ENCODE measurements around the gene ASS1. TPM values are rescaled to one million over a fixed set of nuclear protein-coding genes. Genes with fewer than 3 reads are reported as not detected.
A peak's percentile ranks its signal among the peaks of the same experiment; 100 is the strongest.

ASS1 gene
- total and polyA plus RNA-seq, 5 donors from 2014 or later = not detected

DNA sequence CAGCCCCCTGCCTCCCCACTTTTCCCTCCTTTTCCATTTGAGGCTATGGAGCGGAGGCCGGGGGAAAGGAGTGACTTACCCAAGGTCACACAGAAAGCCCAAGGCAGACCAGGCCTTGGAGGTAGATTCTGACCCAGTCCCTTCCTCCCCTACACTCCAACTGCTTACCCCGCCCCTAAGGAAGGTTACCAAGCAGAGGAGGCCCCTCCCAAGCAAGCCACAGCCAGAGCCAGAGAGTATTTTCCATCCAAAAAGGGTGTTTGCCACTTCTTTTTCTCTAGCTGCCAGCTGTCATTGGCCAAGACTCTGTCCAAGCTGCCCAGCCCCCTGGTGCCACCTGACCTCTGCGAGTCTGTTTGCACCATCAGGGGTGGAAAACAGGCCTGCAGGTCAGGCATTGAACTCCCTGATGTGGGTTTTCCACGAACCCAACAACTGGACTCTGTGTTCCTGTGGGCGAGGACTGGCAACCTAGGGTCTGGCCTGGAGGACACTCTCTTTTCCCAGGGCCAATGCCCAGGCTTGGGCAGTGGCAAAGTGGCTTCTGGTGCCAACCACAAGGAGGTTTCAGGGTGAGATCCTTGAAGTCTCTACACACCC lies 6.3 kb upstream of the ASS1 start:
- no peak overlapping the region for H3K4me3 ChIP-seq (ENCODE audit: low read depth, low read length)
- no peak overlapping the region for H3K27ac Mint-ChIP-seq
- no peak overlapping the region for H3K4me3 Mint-ChIP-seq
- H3K36me3 Mint-ChIP-seq = peaks cover 3% of the 10 kb centered on the region
- H3K9me3 ChIP-seq (ENCODE audit: control insufficient read depth in 2 of 2, low read length in 2 of 2) = peaks cover 7 to 8% of the 10 kb centered on the region in 2 experiments
- DNase-seq (no peak), ATAC-seq (ENCODE audit: low read depth in 2 of 2) (no peak)
- no peaks in the 10 kb centered on the region for H3K36me3 ChIP-seq (ENCODE audit: control insufficient read depth, insufficient read depth, low read length)
- peaks cover 43% of the 10 kb centered on the region for H3K27me3 Mint-ChIP-seq
- H3K27me3 ChIP-seq (ENCODE audit: control insufficient read depth, insufficient read depth, low read length) = no peaks in the 10 kb centered on the region
- H3K27ac ChIP-seq (ENCODE audit: insufficient read depth, low read length, poor library complexity, severe bottlenecking) = no peak overlapping the region
- peaks cover 2% of the 10 kb centered on the region for H3K4me1 ChIP-seq (ENCODE audit: control insufficient read depth, insufficient read depth, low read length, poor library complexity, severe bottlenecking)
- H3K9me3 Mint-ChIP-seq = peaks cover 0 to 16% (median 5%) of the 10 kb centered on the region in 7 donors
- H3K4me1 Mint-ChIP-seq = peaks cover 0 to 4% (median 0%) of the 10 kb centered on the region in 4 donors

DNA sequence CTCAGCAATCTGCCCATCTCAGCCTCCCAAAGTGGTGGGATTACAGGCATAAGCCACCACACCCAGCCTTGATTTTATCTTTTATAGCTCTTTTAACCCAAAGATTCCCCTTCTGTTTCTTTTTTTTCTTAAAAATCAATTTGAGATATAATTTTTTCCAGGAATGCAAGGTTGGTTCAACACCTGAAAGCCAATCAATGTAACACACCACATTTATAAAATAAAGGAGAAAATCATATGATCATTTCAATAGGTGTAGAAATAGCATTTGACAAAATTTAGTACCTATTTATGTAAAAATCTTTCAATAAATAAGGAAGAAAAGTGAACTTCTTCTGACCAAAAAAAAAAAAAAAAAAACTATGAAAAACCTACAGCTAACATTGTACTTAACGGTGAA lies 3.7 kb upstream of the ASS1 start:
- peaks cover 0 to 5% (median 0%) of the 10 kb centered on the region in 4 donors for H3K4me1 Mint-ChIP-seq
- H3K4me3 Mint-ChIP-seq = no peak overlapping the region
- Histone ChIP-seq H3K9me3 (ENCODE audit: control insufficient read depth in 2 of 2, low read length in 2 of 2) (peaks cover 7 to 8% of the 10 kb centered on the region in 2 experiments), H3K36me3 (ENCODE audit: control insufficient read depth, insufficient read depth, low read length) (no peaks in the 10 kb centered on the region), H3K27me3 (ENCODE audit: control insufficient read depth, insufficient read depth, low read length) (no peaks in the 10 kb centered on the region), H3K4me3 (ENCODE audit: low read depth, low read length) (no peak overlapping the region), H3K4me1 (ENCODE audit: control insufficient read depth, insufficient read depth, low read length, poor library complexity, severe bottlenecking) (peaks cover 11% of the 10 kb centered on the region), H3K27ac (ENCODE audit: insufficient read depth, low read length, poor library complexity, severe bottlenecking) (no peak overlapping the region)
- peaks cover 3% of the 10 kb centered on the region for H3K36me3 Mint-ChIP-seq
- DNase-seq (no peak), ATAC-seq (ENCODE audit: low read depth in 2 of 2) (no peak)
- peaks cover 0 to 16% (median 5%) of the 10 kb centered on the region in 7 donors for H3K9me3 Mint-ChIP-seq
- H3K27ac Mint-ChIP-seq = no peak overlapping the region
- peaks cover 37% of the 10 kb centered on the region for H3K27me3 Mint-ChIP-seq

DNA sequence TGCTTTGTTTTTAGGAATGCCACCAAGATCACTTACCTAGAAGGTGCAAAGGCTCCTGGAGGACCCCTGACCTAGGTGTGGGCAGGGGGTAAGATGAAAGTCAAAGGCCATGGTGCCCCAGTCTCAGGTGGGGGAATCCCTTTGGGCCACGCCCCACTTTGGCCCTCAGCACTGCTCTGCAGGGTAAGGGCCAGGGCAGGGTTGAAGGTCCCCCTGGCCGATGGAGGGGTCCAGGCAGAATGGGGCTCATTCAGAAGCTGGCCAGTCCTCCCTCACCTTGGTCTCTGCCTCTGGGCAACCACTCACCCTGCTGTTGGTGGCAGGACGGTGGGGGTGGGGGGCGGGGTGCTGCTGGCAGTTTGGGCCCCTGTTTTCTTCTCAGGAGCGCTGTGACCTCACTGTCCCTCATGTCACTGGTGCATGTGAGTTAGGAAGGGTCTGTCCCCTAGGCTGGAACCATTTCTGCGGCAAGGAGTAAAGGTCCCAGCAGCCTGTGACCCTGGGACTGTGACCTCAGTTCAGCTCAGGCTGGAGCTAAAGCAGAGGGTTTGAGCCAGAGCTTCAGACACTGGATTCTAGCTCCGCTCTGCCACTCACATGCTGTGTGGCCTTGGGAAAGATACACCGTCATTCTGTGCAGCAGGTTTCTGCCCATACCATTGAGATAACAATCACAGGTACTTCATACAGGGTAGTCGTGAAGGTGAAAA lies 1.9 kb upstream of the ASS1 start:
- Mint-ChIP-seq H3K9me3 (peaks cover 0 to 16% (median 5%) of the 10 kb centered on the region in 7 donors), H3K27me3 (peaks cover 34% of the 10 kb centered on the region), H3K4me3 (no peak overlapping the region), H3K36me3 (peaks cover 3% of the 10 kb centered on the region), H3K27ac (no peak overlapping the region), H3K4me1 (peaks cover 0 to 7% (median 0%) of the 10 kb centered on the region in 4 donors)
- peaks cover 7 to 8% of the 10 kb centered on the region in 2 experiments for H3K9me3 ChIP-seq (ENCODE audit: control insufficient read depth in 2 of 2, low read length in 2 of 2)
- H3K4me1 ChIP-seq (ENCODE audit: control insufficient read depth, insufficient read depth, low read length, poor library complexity, severe bottlenecking) = peaks cover 11% of the 10 kb centered on the region
- H3K36me3 ChIP-seq (ENCODE audit: control insufficient read depth, insufficient read depth, low read length) = no peaks in the 10 kb centered on the region
- no peak overlapping the region for H3K27ac ChIP-seq (ENCODE audit: insufficient read depth, low read length, poor library complexity, severe bottlenecking)
- DNase-seq (no peak), ATAC-seq (ENCODE audit: low read depth in 2 of 2) (no peak)
- H3K27me3 ChIP-seq (ENCODE audit: control insufficient read depth, insufficient read depth, low read length) = no peaks in the 10 kb centered on the region
- H3K4me3 ChIP-seq (ENCODE audit: low read depth, low read length) = no peak overlapping the region

DNA sequence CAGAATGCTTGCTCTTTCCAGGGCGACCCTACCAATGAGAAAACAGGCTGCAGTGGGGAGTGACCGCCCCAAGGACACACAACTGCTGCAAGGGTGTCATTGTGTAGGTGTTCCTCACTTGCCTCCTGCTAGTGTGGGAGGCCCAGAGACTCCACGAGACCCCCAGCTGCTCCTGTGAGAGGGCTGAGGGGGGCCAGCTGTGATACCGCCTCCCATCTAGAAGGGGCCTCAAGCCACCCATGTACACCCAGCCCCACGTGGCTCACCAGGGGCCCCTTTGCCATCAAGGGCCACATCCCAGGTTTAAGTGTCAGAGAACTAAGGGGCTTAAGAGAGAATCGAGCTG lies 1.3 kb upstream of the ASS1 start:
- peaks cover 11% of the 10 kb centered on the region for H3K4me1 ChIP-seq (ENCODE audit: control insufficient read depth, insufficient read depth, low read length, poor library complexity, severe bottlenecking)
- no peak overlapping the region for H3K27ac ChIP-seq (ENCODE audit: insufficient read depth, low read length, poor library complexity, severe bottlenecking)
- no peak overlapping the region for H3K4me3 ChIP-seq (ENCODE audit: low read depth, low read length)
- DNase-seq = no peak
- peaks cover 3% of the 10 kb centered on the region for H3K36me3 Mint-ChIP-seq
- no peak overlapping the region for H3K27ac Mint-ChIP-seq
- H3K36me3 ChIP-seq (ENCODE audit: control insufficient read depth, insufficient read depth, low read length) = no peaks in the 10 kb centered on the region
- peaks cover 7 to 8% of the 10 kb centered on the region in 2 experiments for H3K9me3 ChIP-seq (ENCODE audit: control insufficient read depth in 2 of 2, low read length in 2 of 2)
- no peak overlapping the region for H3K4me3 Mint-ChIP-seq
- ATAC-seq (ENCODE audit: low read depth in 2 of 2) = no peak
- H3K27me3 ChIP-seq (ENCODE audit: control insufficient read depth, insufficient read depth, low read length) = no peaks in the 10 kb centered on the region
- H3K9me3 Mint-ChIP-seq = peaks cover 0 to 16% (median 5%) of the 10 kb centered on the region in 7 donors
- peaks cover 33% of the 10 kb centered on the region for H3K27me3 Mint-ChIP-seq
- peaks cover 0 to 7% (median 0%) of the 10 kb centered on the region in 4 donors for H3K4me1 Mint-ChIP-seq

DNA sequence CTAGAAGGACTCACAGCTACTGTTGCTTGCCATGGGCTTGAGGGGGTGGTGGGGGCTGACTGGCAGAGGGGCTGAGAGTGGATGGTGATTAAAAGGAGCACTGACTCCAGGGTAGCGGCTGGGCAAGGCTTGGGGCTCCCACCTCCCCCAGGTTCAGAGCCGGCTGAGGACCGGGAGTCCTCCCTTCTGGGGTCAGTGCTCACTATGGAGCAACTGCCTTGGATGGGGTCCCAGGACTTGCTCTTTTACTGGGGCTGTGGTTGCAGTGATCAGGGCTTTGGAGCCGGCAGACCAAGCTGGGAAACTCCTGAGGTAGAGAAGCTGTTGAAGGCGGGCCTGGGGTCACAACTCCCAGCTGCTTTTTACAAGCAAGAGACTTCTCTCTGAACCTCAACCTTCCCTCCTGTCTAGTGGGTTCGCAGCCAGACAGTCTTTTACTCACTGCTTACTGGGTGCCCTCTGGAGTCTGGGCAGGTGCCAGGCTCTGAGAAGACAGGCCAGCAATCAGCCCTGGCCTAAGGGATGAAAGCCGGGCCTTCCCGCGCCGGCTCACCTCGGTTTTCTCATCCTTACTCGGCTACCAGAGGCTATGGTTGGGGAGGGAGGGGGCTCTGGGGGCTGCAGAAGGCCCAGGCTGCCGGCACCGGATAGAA lies 795 bp upstream of the ASS1 start:
- no peak for DNase-seq
- Mint-ChIP-seq H3K27me3 (peaks cover 33% of the 10 kb centered on the region), H3K9me3 (peaks cover 0 to 16% (median 4%) of the 10 kb centered on the region in 7 donors), H3K4me1 (peaks cover 0 to 7% (median 0%) of the 10 kb centered on the region in 4 donors), H3K36me3 (peaks cover 3% of the 10 kb centered on the region), H3K4me3 (no peak overlapping the region), H3K27ac (no peak overlapping the region)
- Histone ChIP-seq H3K9me3 (ENCODE audit: control insufficient read depth in 2 of 2, low read length in 2 of 2) (peaks cover 7 to 8% of the 10 kb centered on the region in 2 experiments), H3K27me3 (ENCODE audit: control insufficient read depth, insufficient read depth, low read length) (no peaks in the 10 kb centered on the region), H3K27ac (ENCODE audit: insufficient read depth, low read length, poor library complexity, severe bottlenecking) (no peak overlapping the region), H3K36me3 (ENCODE audit: control insufficient read depth, insufficient read depth, low read length) (no peaks in the 10 kb centered on the region), H3K4me1 (ENCODE audit: control insufficient read depth, insufficient read depth, low read length, poor library complexity, severe bottlenecking) (peaks cover 11% of the 10 kb centered on the region), H3K4me3 (ENCODE audit: low read depth, low read length) (no peak overlapping the region)
- ATAC-seq (ENCODE audit: low read depth in 2 of 2) = no peak

DNA sequence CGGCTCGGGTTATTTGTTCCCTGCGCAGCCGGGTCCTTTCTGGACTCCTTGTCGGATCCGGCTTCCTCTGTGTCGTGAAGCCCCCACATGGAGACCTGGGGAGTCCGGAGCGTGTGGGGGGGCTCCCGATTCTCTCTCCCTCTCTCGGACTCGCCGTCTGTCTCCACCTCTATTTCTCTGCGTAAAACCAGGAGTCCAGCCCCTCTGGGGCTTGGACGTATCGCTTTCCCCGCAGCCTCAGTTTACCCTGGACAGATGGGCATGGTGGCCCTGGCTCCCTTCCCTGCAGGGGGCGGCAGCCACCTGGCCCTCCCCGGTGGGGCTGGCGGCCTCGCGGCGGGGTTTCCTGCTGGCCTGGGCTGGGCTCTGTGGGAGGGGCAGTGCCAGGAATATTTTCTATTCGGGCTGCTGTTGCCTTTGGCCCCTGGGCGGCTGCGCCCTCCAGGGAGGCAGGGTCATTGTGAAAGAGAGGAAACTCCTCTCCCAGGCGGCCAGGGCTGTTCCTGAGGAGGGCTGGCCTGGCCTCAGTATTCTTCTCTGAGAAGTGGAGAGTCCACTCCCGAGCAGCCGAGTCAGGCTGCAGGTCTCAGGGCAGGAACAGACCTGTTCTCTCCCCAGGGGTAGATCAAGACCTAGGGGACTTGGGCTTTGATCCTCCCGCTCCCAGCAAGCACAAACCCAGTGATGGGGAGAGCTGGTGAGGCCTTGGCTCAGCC lies 665 bp downstream of the ASS1 start:
- H3K9me3 Mint-ChIP-seq = peaks cover 0 to 10% (median 4%) of the 10 kb centered on the region in 7 donors
- H3K4me3 Mint-ChIP-seq = peak overlapping the region in 1 of 4 donors; percentile 69
- Histone ChIP-seq H3K36me3 (ENCODE audit: control insufficient read depth, insufficient read depth, low read length) (no peaks in the 10 kb centered on the region), H3K27ac (ENCODE audit: insufficient read depth, low read length, poor library complexity, severe bottlenecking) (no peak overlapping the region), H3K9me3 (ENCODE audit: control insufficient read depth in 2 of 2, low read length in 2 of 2) (peaks cover 7 to 8% of the 10 kb centered on the region in 2 experiments), H3K4me1 (ENCODE audit: control insufficient read depth, insufficient read depth, low read length, poor library complexity, severe bottlenecking) (peaks cover 11% of the 10 kb centered on the region), H3K27me3 (ENCODE audit: control insufficient read depth, insufficient read depth, low read length) (no peaks in the 10 kb centered on the region), H3K4me3 (ENCODE audit: low read depth, low read length) (no peak overlapping the region)
- H3K27me3 Mint-ChIP-seq = peaks cover 31% of the 10 kb centered on the region
- H3K4me1 Mint-ChIP-seq = peaks cover 0 to 7% (median 0%) of the 10 kb centered on the region in 4 donors
- DNase-seq (no peak), ATAC-seq (ENCODE audit: low read depth in 2 of 2) (no peak)
- no peak overlapping the region for H3K27ac Mint-ChIP-seq
- peaks cover 3% of the 10 kb centered on the region for H3K36me3 Mint-ChIP-seq

DNA sequence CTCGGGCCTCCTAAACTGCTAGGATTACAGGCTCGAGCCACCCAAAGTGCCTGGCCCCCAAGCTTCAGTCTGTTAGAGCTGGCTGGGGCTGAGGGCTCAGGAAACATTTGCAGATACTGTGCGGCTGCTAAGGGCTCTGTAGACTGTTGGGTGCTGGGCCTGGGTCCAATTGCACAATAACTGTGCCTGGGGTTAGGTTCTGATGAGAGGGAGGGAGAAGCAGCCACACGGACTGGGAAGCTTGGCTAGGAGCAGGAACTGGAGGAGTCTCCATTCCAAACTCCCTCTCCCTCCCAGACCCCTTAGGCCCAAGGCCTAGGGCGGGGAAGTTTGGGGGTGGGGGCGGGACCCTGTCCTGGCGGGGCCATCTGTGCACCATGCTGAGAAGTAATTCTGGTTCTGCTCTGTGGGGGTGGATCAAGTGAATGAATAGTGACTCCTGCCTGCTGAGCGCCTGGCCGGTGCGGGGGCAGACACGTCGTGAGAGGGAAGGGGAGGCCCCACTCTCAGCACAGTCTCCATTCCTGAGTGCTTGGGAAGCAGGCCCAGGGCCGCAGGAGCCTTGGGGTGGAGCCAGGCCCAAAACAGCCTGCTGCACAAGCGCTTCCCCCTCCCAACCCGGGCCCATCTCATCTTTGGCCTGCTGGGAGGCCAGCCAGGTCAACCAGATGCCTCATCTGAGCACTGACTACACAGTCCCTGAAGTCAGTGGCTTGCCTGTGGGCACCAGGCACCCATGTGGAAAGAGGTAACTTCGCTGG lies 1.5 kb downstream of the ASS1 start:
- peaks cover 0 to 7% (median 0%) of the 10 kb centered on the region in 4 donors for H3K4me1 Mint-ChIP-seq
- Histone ChIP-seq H3K4me3 (ENCODE audit: low read depth, low read length) (no peak overlapping the region), H3K9me3 (ENCODE audit: control insufficient read depth in 2 of 2, low read length in 2 of 2) (peaks cover 1 to 5% of the 10 kb centered on the region in 2 experiments), H3K27me3 (ENCODE audit: control insufficient read depth, insufficient read depth, low read length) (no peaks in the 10 kb centered on the region), H3K4me1 (ENCODE audit: control insufficient read depth, insufficient read depth, low read length, poor library complexity, severe bottlenecking) (peaks cover 11% of the 10 kb centered on the region), H3K27ac (ENCODE audit: insufficient read depth, low read length, poor library complexity, severe bottlenecking) (no peak overlapping the region), H3K36me3 (ENCODE audit: control insufficient read depth, insufficient read depth, low read length) (no peaks in the 10 kb centered on the region)
- ATAC-seq (ENCODE audit: low read depth in 2 of 2) (no peak), DNase-seq (no peak)
- peak overlapping the region in 2 of 4 donors; percentile 46 to 69 for H3K4me3 Mint-ChIP-seq
- peaks cover 3% of the 10 kb centered on the region for H3K36me3 Mint-ChIP-seq
- peaks cover 0 to 5% (median 3%) of the 10 kb centered on the region in 7 donors for H3K9me3 Mint-ChIP-seq
- peaks cover 31% of the 10 kb centered on the region for H3K27me3 Mint-ChIP-seq
- peak overlapping the region in 1 of 3 donors; percentile 43 for H3K27ac Mint-ChIP-seq
